NCI-H460 (cell line): ENCODE data around the gene PPP2R2D. TPM values are rescaled to one million over a fixed set of nuclear protein-coding genes. Genes with fewer than 3 reads are reported as not detected.
"Not testable (repeated sequence)": the region's sequence is repeated elsewhere in the genome, so short reads cannot be mapped to it uniquely, and the experiment has no call there.

Source experiments
- DNase-seq: peaks from one replicate; pipeline ENCODE4 v3.0.0-alpha.2; 2016; ENCODE audit warnings: low read depth; ENCODE audit errors: extremely low read depth
- total RNA-seq: library from RNA; depleted of rRNA; stranded (reverse); fragments of >200 nt; shearing (Covaris generic); gene quantifications from 2 replicates; pipeline ENCODE4 v1.2.3, GENCODE V29; 2014

Gene PPP2R2D
- total RNA-seq, 1 experiment from 2014 or later = 38.4 TPM

DNA sequence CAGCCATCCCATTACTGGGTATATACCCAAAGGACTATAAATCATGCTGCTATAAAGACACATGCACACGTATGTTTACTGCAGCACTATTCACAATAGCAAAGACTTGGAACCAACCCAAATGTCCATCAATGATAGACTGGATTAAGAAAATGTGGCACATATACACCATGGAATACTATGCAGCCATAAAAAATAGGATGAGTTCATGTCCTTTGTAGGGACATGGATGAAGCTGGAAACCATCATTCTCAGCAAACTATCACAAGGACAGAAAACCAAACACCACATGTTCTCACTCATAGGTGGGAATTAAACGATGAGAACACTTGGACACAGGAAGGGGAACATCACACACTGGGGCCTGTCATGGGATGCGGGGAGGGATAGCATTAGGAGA, 87.0 kb downstream of the PPP2R2D start:
- DNase-seq = not testable (repeated sequence)

DNA sequence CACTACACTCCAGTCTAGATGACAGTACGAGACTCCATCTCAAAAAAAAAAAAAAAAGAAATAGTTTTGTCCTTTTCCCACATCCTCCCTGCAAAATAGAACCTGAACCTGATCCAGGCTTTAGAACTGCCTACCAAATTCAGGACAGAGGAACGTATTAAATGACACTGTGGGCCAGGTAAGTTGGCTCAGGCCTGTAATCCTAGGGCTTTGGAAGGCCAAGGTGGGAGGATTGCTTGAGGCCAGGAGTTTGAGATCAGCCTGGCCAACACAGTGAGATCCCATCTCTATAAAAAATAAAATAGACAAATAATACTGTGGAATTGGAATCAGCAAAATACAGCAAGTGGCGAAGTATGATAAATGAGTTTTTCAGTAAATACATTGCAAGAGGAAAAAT, 90.9 kb downstream of the PPP2R2D start:
- no peak for DNase-seq

DNA sequence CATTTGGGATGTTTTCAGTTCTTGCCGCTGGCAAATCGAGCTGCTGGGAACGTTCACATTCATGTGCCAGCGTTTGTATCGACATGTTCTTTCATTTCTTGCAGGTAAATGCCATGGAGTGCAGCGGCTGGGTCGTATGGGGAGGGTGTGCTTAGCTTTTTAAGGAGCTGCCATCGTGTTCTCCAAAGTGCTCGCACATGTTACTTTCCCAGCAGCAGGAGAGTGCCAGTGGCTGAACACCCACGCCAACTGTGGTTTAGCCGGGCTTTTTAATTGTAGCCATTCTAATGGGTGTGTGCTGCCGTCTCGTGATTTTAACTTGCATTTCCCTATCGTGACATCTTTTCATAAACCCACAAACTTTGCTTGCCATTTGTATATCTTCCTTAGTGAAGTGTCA, 92.5 kb downstream of the PPP2R2D start:
- no peak for DNase-seq

DNA sequence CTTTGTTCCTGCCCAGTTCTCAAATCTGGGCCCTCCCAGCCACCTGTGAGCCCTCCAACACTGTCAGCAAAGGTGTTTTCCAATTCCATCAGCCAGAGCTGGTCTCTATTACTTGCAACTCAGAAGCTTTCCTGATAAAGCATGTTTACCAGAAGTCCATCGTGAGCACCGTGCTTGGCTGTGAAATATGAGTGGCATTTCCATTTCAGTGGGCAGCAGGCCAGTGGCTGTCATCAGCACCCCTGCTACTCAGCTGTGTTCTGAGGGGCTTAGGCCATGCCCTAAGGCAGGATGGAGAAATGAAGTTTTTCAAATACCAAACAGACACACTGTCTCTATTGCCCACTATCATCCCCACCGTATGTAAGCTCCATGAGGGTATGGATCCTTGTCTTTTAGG, 93.6 kb downstream of the PPP2R2D start:
- DNase-seq = no peak

- no peak for DNase-seq
These were observed 95.9 kb downstream of the PPP2R2D start for GRCh38 chr10:131996466-131997365.

- peak; percentile 60 for DNase-seq
These were observed 96.7 kb downstream of the PPP2R2D start for GRCh38 chr10:131997366-131998049.

- DNase-seq = no peak
These were observed 97.4 kb downstream of the PPP2R2D start for GRCh38 chr10:131998050-131998844.

- DNase-seq = no peak
These were observed 98.3 kb downstream of the PPP2R2D start for GRCh38 chr10:131998845-131999681.

DNA sequence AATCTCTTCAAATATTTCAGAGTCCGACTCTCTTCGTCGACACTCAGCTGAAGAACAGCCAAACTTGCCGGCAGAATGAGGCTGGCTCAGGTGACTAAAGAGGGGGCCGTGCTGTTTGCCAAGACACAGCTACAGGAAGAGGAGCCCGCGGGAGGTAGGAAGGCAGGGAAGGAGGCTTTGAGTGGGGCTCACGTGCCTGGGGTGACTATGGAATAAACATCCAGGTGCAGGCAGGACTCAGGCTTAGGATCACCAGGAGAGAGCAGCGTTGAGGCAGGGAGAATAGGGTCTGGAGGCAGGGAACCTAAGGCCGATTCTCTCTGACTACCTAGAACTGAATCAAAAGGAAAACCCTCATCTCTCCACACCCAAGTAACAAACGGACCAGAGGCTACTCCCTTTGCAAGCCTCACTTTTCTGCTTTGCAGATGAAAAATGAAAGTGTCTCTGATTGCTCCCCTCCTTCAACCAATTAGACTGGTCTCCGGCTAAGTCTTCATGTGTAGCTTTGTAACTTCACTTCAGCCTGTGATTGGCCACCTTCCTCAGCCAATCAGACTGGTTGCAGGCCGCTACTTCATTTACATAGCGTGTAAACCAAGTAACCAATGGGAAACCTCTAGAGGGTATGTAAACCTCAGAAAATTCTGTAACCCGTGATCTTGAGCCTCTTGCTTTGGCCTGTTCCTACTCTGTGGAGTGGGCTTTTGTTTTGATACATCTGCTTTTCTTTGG, 100.6 kb downstream of the PPP2R2D start:
- DNase-seq = peak; percentile 82

DNA sequence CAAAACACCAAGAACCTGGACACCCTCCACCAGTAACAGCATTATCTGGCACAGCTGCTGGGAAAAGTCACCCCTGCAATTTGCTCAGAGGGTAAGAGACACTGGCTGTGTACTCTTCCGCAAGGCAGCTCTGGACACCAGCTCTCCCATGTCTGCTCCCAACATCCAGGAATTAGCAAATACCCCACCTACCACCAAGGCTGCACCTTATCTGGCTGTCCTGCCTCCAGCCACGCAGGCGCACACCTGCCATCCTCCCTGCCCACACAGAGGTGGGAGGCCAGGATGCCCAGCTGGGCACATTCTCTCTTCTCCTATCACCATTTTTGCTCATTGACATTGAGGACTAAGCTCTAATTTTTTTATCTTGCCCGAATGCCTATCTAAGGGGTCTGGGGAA, 101.2 kb downstream of the PPP2R2D start:
- DNase-seq = no peak

- DNase-seq = no peak
These were observed 102.6 kb downstream of the PPP2R2D start for GRCh38 chr10:132003282-132003924.

GRCh38 chr10:132004052-132004451, 103.2 kb downstream of the PPP2R2D start:
- no peak for DNase-seq

- DNase-seq = no peak
These were observed 104.3 kb downstream of the PPP2R2D start for GRCh38 chr10:132005147-132005546.

- DNase-seq = no peak
These were observed 106.2 kb downstream of the PPP2R2D start for GRCh38 chr10:132006966-132007365.

GRCh38 chr10:132007681-132008080, 106.9 kb downstream of the PPP2R2D start:
- DNase-seq = no peak
